IMR-90 (cell line): Measurements from ENCODE around the gene RHOH. TPM values are rescaled to one million over a fixed set of nuclear protein-coding genes. Genes with fewer than 3 reads are reported as not detected.

Experiments used
- BHLHE40 ChIP-seq: fragments of 150-350 bp; IDR thresholded peaks from 2 replicates; pipeline ENCODE4 v1.6.1; 2016; ENCODE audit warnings: mild to moderate bottlenecking, low read depth, low read length
- MAFK ChIP-seq: IDR thresholded peaks from 2 replicates; pipeline ENCODE4 v1.6.1; 2012; ENCODE audit warnings: low read depth, low read length, improper control_type of control experiment
- POLR2A ChIP-seq: IDR thresholded peaks from 2 replicates; pipeline ENCODE4 v1.6.1; 2012; ENCODE audit warnings: mild to moderate bottlenecking, low read depth, low read length
- RCOR1 ChIP-seq: IDR thresholded peaks from 2 replicates; pipeline ENCODE4 v1.6.1; 2012; ENCODE audit warnings: mild to moderate bottlenecking, low read length, improper control_type of control experiment; ENCODE audit not compliant: insufficient replicate concordance
- polyA plus RNA-seq, 3 experiments: library from polyadenylated mRNA; depleted of rRNA; stranded (reverse); fragments of >200 nt; gene quantifications; 2 replicates each; pipeline ENCODE4 v1.2.3, GENCODE V29; 2012; ENCODE audit warnings: low replicate concordance in 1 of 3
- total RNA-seq: library from RNA; depleted of rRNA; stranded (reverse); fragments of >200 nt; gene quantifications from 2 replicates; pipeline ENCODE4 v1.2.3, GENCODE V29; 2012
- TF ChIP-seq, protein P1 (sequence below): fragments of 150-350 bp; IDR thresholded peaks from 2 replicates; pipeline ENCODE4 v1.6.1; 2017; ENCODE audit warnings: mild to moderate bottlenecking, antibody characterized with exemption, low read length, low read depth

The RHOH gene
- total and polyA plus RNA-seq, 2 of the 4 experiments (the other 2 are of a cell fraction), result not detected

DNA sequence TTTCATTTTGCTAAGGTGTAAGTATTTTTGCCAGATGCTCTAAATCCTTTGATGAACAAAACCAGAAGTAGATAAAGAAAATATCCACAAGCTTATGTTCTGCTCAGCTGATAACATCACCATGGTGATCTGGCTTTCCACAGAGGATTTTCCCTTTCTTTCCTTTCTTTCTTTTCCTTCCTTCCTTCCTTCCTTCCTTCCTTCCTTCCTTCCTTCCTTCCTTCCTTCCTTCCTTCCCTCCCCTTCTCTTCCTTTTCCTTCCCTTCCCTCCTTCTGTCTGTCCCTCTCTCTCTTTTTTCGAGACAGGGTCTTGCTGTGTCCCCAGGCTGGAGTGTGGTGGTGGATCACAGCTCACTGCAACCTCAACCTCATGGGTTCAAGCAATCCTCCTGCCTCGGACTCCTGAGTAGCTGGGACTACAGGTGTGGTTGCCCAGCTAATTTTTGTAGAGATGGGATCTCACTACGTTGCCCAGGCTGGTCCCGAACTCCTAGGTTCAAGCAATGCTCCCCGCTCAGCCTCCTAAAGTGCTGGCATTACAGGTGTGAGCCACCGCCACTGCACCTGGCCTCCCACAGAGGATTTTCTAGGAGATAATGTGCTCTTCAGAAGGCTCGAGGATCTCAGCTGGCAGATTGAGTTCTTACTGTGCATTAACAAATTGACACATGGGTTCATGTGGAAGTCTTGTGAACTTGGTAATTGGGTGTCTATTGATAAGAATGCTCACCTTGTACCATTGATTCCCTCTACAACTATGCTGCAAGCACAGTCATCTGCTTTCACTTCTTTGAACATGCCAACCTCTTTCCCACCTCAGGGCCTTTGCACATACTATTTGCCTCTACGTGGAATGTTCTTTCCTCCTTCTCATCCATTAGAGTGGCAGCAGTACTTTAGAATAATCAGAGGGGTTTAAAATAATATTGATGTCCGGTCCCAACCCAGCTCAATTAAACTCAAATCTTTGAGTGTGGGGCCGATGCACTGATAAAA lies 1.4 kb upstream of the RHOH start (continued):
- TF ChIP-seq RCOR1, result no peak
- no peak for TF ChIP-seq MAFK
- TF ChIP-seq POLR2A, result no peak
- TF ChIP-seq, protein P1, sequence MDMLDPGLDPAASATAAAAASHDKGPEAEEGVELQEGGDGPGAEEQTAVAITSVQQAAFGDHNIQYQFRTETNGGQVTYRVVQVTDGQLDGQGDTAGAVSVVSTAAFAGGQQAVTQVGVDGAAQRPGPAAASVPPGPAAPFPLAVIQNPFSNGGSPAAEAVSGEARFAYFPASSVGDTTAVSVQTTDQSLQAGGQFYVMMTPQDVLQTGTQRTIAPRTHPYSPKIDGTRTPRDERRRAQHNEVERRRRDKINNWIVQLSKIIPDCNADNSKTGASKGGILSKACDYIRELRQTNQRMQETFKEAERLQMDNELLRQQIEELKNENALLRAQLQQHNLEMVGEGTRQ, result no peak
- no peak for TF ChIP-seq BHLHE40
